ENCODE measurements around the gene BAG3.
"Not testable (repeated sequence)": the region's sequence is repeated elsewhere in the genome, so short reads cannot be mapped to it uniquely, and the experiment has no call there.

DNA sequence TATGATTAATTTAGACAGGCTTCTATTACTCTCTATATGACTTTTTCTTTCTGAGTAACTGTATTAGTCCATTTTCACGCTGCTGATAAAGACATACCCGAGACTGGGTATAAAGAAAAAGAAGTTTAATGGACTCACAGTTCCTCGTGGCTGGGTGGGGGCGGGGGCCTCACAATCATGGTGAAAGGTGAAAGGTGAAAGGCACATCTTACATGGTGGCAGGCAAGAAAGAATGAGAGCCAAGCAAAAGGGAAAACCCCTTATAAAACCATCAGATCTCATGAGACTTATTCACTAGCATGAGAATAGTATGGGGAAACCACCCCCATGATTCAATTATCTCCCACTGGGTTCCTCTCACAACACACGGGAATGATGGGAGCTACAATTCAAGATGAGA, 56.2 kb downstream of the BAG3 start:
- TF ChIP-seq EZH2 (IDR thresholded peaks at IDR 0.05; ENCODE audit: insufficient read depth, poor library complexity, severe bottlenecking); EZH2phosphoT487 (IDR thresholded peaks at IDR 0.05; ENCODE audit: insufficient read depth, low read depth): not testable (repeated sequence)
